Measurements from ENCODE around the gene PGS1.

DNA sequence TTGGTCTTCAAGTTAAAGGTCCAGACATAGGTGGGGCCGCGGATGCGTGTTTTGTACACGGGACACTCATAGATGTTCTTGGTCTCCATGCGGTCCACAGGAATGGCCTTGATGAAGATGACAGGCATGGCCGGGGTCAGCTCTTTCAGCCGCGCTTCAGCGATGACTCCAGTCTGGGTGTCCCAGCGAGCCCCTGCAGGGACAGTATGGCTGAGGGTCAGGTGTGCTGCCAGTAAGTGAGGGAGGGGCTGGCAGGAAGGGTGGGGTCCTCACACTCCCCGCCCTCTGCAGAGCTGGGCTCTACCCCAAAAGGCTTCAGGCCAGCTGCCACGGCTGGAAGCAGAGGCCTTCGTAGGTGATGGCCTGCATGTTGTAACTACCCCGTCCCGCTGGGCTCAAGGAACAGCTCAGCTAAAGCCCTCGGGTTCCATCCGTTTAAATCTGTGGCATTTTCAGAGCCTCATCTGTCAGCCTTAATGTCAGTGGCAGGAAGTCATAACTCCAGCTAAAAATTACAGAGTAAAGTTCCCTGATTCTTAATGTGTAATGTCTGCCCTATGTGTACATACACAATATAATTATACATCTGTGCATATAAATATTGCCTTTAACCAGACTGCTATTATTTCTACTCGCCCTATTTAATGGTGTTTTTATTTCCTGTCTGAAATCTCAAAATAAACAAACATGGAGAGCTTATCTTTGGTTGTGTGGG is 45.7 kb downstream of the PGS1 start:
- no peak for TF ChIP-seq POLR2AphosphoS5 (IDR thresholded peaks at IDR 0.05)
- TF ChIP-seq, protein P1, sequence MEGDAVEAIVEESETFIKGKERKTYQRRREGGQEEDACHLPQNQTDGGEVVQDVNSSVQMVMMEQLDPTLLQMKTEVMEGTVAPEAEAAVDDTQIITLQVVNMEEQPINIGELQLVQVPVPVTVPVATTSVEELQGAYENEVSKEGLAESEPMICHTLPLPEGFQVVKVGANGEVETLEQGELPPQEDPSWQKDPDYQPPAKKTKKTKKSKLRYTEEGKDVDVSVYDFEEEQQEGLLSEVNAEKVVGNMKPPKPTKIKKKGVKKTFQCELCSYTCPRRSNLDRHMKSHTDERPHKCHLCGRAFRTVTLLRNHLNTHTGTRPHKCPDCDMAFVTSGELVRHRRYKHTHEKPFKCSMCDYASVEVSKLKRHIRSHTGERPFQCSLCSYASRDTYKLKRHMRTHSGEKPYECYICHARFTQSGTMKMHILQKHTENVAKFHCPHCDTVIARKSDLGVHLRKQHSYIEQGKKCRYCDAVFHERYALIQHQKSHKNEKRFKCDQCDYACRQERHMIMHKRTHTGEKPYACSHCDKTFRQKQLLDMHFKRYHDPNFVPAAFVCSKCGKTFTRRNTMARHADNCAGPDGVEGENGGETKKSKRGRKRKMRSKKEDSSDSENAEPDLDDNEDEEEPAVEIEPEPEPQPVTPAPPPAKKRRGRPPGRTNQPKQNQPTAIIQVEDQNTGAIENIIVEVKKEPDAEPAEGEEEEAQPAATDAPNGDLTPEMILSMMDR (IDR thresholded peaks at IDR 0.05) = no peak

All from stomach (tissue), 4 donors.